Endothelial cell of coronary artery (primary cell): ENCODE results near the gene WEE2. TPM values are rescaled to one million over a fixed set of nuclear protein-coding genes. Genes with fewer than 3 reads are reported as not detected.

Experiments
- total RNA-seq: library from RNA; depleted of rRNA; stranded (reverse); fragments of >200 nt; gene quantifications from 2 replicates; pipeline ENCODE4 v1.2.3, GENCODE V29; 2014

WEE2 gene
- total RNA-seq, result 0.09 TPM in 1 of 2 replicates, not detected in the other

GRCh38 chr7:141708351-141708750, at the start of gene WEE2:
Gene WEE2, plus strand, starts transcription at chr7:141708353. Its CDS starts 406 bp downstream, at chr7:141708759.

GRCh38 chr7:141702047-141702567, 6.0 kb upstream of the WEE2 start, which contains the start of gene DENND11:
Gene DENND11, minus strand, starts transcription at chr7:141702166. Its CDS starts 13 bp downstream, at chr7:141702153.

GRCh38 chr7:141737836-141738591, 29.9 kb downstream of the WEE2 start, which contains the start of gene SSBP1:
Gene SSBP1, plus strand, starts transcription at chr7:141738358. Its CDS starts 809 bp downstream, at chr7:141739167.

GRCh38 chr7:141763797-141764196, 55.6 kb downstream of the WEE2 start, which contains the start of gene TAS2R3:
Gene TAS2R3, plus strand, starts transcription at chr7:141764097. Its CDS starts 62 bp downstream, at chr7:141764159.

GRCh38 chr7:141776374-141776773, 68.2 kb downstream of the WEE2 start, which contains the start of gene TAS2R4:
Gene TAS2R4, plus strand, starts transcription at chr7:141776674. Its CDS starts 1,815 bp downstream, at chr7:141778489.

Other genes starting within 250 kb of the WEE2 start
- gene AGK, start 156.9 kb upstream of the WEE2 start, total RNA-seq, result 20.8 and 21.5 TPM in 2 replicates
- gene DENND11, start 6.2 kb upstream of the WEE2 start, total RNA-seq, result 36.0 and 40.8 TPM in 2 replicates
- 181 and 257 TPM in 2 replicates for gene SSBP1, start 30.0 kb downstream of the WEE2 start, total RNA-seq
- gene TAS2R3, start 55.7 kb downstream of the WEE2 start, total RNA-seq, result 1.2 and 1.3 TPM in 2 replicates
- 0.85 and 0.90 TPM in 2 replicates for gene TAS2R4, start 68.3 kb downstream of the WEE2 start, total RNA-seq
- gene TAS2R5, start 81.9 kb downstream of the WEE2 start, total RNA-seq, result 0.81 and 0.94 TPM in 2 replicates
- not detected in 2 replicates for gene PRSS37, start 133.1 kb downstream of the WEE2 start, total RNA-seq
- not detected in 2 replicates for gene OR9A4, start 208.0 kb downstream of the WEE2 start, total RNA-seq
- not detected in 2 replicates for gene CLEC5A, start 238.6 kb downstream of the WEE2 start, total RNA-seq